Measurements from ENCODE around the gene USP54.

USP54 gene

DNA sequence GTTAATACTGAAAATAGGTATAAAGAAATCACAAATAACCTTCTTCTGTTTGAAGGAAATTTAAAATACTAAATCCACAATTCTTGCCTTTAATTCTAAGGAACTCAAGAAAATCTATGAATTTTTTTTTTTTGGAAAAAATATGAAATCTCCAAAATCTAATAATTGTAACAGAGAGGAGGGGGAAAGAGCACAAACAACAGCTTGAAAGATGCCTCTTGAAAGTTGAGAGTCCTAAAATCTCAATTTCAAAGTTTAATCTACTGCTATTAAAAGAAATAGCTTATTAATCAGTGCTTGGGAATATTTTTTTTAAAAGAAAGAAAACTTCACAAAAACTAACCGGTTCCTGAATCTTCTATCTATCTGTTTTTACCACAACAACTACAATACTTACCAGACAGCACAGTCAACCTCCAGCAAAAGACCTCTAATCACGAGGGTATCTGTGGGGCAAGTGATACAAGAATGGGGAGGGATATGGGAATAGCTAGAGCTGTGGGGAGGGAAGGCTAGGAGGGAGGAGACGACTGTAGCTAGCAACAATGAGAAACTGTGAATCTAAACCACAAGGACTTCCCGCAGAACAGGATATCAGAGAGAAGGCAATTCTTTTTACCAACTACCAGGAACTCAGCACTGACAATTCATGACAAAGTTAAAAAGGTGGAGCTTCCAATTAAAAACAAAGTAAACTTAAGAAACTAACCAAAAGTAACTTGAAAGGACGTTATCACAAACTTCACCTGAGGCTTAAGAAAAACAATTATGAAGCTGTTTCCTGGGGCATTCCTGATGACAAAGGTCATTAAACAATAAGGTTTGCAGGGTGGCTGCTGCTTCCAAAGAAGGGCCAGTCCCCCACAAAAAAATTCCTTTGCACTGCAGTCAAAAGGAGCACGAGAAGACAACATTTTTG lies at the start of gene USP54:
TSS of gene USP54 (minus strand) at position 462 of the 919 bp plus-strand sequence. CDS start 15,684 bp downstream, outside the sequence.
- peak within 1 kb of the TSS; percentile 72 to 79 for H3K9ac ChIP-seq (ENCODE audit: low read depth in 1 of 2, low read length in 2 of 2)
- H3K36me3 ChIP-seq (ENCODE audit: control insufficient read depth in 2 of 2, insufficient read depth in 2 of 2, low read length in 2 of 2), result no peaks in the 10 kb centered on the region
- H3K27me3 ChIP-seq (ENCODE audit: control insufficient read depth in 2 of 2, insufficient read depth in 2 of 2, low read length in 2 of 2), result no peaks in the 10 kb centered on the region
- H3K9me3 ChIP-seq (ENCODE audit: control insufficient read depth in 2 of 2, low read length in 2 of 2), result no peaks in the 10 kb centered on the region
- peaks cover 19 to 41% of the 10 kb centered on the region in 2 donors for H3K4me1 ChIP-seq (ENCODE audit: control insufficient read depth in 2 of 2, insufficient read depth in 2 of 2, low read length in 2 of 2)
- peak within 1 kb of the TSS; percentile 55 to 60 for H3K4me3 ChIP-seq (ENCODE audit: low read length in 2 of 2)
- H3K27ac ChIP-seq (ENCODE audit: low read depth in 2 of 2, low read length in 2 of 2), result peak within 1 kb of the TSS; percentile 87 to 94

GRCh38 chr10:73639286-73639685 lies 48.1 kb upstream of the USP54 start:
- no peaks in the 10 kb centered on the region for H3K27me3 ChIP-seq (ENCODE audit: control insufficient read depth in 2 of 2, insufficient read depth in 2 of 2, low read length in 2 of 2)
- H3K36me3 ChIP-seq (ENCODE audit: control insufficient read depth in 2 of 2, insufficient read depth in 2 of 2, low read length in 2 of 2), result no peaks in the 10 kb centered on the region
- peaks cover 0 to 4% of the 10 kb centered on the region in 2 donors for H3K4me1 ChIP-seq (ENCODE audit: control insufficient read depth in 2 of 2, insufficient read depth in 2 of 2, low read length in 2 of 2)
- no peak overlapping the region for H3K27ac ChIP-seq (ENCODE audit: low read depth in 2 of 2, low read length in 2 of 2)
- no peak overlapping the region for H3K9ac ChIP-seq (ENCODE audit: low read depth in 1 of 2, low read length in 2 of 2)
- no peak overlapping the region for H3K4me3 ChIP-seq (ENCODE audit: low read length in 2 of 2)
- no peaks in the 10 kb centered on the region for H3K9me3 ChIP-seq (ENCODE audit: control insufficient read depth in 2 of 2, low read length in 2 of 2)

DNA sequence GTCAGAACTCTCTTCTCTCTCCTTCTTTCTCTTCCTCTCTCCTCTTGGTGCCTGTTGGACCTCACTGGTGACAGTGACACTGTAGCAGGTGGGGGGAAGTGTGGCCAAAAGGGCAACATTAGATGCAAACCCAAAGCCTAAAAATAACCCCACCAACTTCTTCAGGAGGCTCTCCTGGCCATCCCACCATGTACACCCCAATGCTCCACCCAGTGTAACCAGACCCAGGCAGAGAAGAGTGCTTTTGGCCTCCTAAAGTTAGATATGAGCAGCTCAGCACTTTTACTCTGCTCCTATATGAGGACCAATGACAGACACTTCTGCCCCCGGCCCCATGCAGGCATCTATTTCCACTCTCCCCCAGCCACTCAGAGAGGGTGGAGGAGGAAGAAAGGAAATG lies 44.6 kb upstream of the USP54 start:
- Histone ChIP-seq H3K36me3 (ENCODE audit: control insufficient read depth in 2 of 2, insufficient read depth in 2 of 2, low read length in 2 of 2) (no peaks in the 10 kb centered on the region), H3K9me3 (ENCODE audit: control insufficient read depth in 2 of 2, low read length in 2 of 2) (no peaks in the 10 kb centered on the region), H3K9ac (ENCODE audit: low read depth in 1 of 2, low read length in 2 of 2) (no peak overlapping the region), H3K4me3 (ENCODE audit: low read length in 2 of 2) (no peak overlapping the region), H3K27me3 (ENCODE audit: control insufficient read depth in 2 of 2, insufficient read depth in 2 of 2, low read length in 2 of 2) (no peaks in the 10 kb centered on the region), H3K27ac (ENCODE audit: low read depth in 2 of 2, low read length in 2 of 2) (no peak overlapping the region), H3K4me1 (ENCODE audit: control insufficient read depth in 2 of 2, insufficient read depth in 2 of 2, low read length in 2 of 2) (peaks cover 0 to under 1% of the 10 kb centered on the region in 2 donors)

GRCh38 chr10:73634421-73634820 lies 43.3 kb upstream of the USP54 start:
- H3K4me1 ChIP-seq (ENCODE audit: control insufficient read depth in 2 of 2, insufficient read depth in 2 of 2, low read length in 2 of 2), result no peaks in the 10 kb centered on the region
- H3K27ac ChIP-seq (ENCODE audit: low read depth in 2 of 2, low read length in 2 of 2), result no peak overlapping the region
- no peak overlapping the region for H3K4me3 ChIP-seq (ENCODE audit: low read length in 2 of 2)
- no peak overlapping the region for H3K9ac ChIP-seq (ENCODE audit: low read depth in 1 of 2, low read length in 2 of 2)
- H3K27me3 ChIP-seq (ENCODE audit: control insufficient read depth in 2 of 2, insufficient read depth in 2 of 2, low read length in 2 of 2), result no peaks in the 10 kb centered on the region
- H3K36me3 ChIP-seq (ENCODE audit: control insufficient read depth in 2 of 2, insufficient read depth in 2 of 2, low read length in 2 of 2), result no peaks in the 10 kb centered on the region
- H3K9me3 ChIP-seq (ENCODE audit: control insufficient read depth in 2 of 2, low read length in 2 of 2), result no peaks in the 10 kb centered on the region

DNA sequence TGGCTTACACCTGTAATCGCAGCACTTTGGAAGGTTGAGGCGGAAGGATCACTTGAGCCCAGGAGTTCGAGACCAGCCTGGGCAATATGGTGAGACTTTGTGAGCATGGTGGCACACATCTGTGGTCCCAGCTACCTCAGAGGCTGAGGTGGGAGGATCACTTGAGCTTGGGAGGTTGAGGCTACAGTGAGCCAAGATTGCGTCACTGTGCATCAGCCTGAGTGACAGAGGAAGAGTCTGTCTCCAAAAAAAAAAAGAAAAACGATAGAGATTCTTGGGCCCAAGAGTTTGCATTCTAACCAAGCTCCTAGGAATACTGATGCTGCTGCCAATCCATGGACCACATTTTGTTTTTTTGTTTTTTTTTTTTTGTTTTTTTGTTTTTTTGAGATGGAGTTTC lies 38.0 kb upstream of the USP54 start:
- Histone ChIP-seq H3K9ac (ENCODE audit: low read depth in 1 of 2, low read length in 2 of 2) (no peak overlapping the region), H3K4me1 (ENCODE audit: control insufficient read depth in 2 of 2, insufficient read depth in 2 of 2, low read length in 2 of 2) (peaks cover 6 to 19% of the 10 kb centered on the region in 2 donors), H3K36me3 (ENCODE audit: control insufficient read depth in 2 of 2, insufficient read depth in 2 of 2, low read length in 2 of 2) (no peaks in the 10 kb centered on the region), H3K9me3 (ENCODE audit: control insufficient read depth in 2 of 2, low read length in 2 of 2) (no peaks in the 10 kb centered on the region), H3K27ac (ENCODE audit: low read depth in 2 of 2, low read length in 2 of 2) (peak overlapping the region in 1 of 2 donors; percentile 21), H3K27me3 (ENCODE audit: control insufficient read depth in 2 of 2, insufficient read depth in 2 of 2, low read length in 2 of 2) (no peaks in the 10 kb centered on the region), H3K4me3 (ENCODE audit: low read length in 2 of 2) (no peak overlapping the region)

- Histone ChIP-seq H3K9ac (ENCODE audit: low read depth in 1 of 2, low read length in 2 of 2) (peak overlapping the region in 1 of 2 donors; percentile 24), H3K27ac (ENCODE audit: low read depth in 2 of 2, low read length in 2 of 2) (peak overlapping the region; percentile 21 to 42), H3K9me3 (ENCODE audit: control insufficient read depth in 2 of 2, low read length in 2 of 2) (no peaks in the 10 kb centered on the region)
Observed at GRCh38 chr10:73628405-73628804, 37.3 kb upstream of the USP54 start.

DNA sequence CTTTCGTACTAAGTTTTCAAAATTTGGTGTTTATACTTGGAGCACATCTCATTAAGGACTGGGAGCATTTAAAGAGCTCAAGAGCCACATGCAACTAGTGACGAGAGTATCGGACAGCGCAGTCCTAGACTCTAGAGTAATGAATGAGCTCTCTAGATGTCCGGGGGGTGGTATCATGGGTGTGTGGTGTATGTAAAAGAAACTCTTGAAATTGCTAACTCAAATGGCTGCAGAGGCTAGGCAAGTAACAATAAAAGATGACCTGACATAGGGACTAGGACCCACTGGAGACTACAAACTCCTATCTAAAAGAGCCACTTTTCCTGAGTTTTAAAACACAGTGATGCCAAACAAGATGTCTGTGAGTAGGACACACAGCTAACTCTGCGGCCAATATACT lies 36.2 kb upstream of the USP54 start:
- H3K36me3 ChIP-seq (ENCODE audit: control insufficient read depth in 2 of 2, insufficient read depth in 2 of 2, low read length in 2 of 2), result no peaks in the 10 kb centered on the region
- H3K9ac ChIP-seq (ENCODE audit: low read depth in 1 of 2, low read length in 2 of 2), result no peak overlapping the region
- no peaks in the 10 kb centered on the region for H3K9me3 ChIP-seq (ENCODE audit: control insufficient read depth in 2 of 2, low read length in 2 of 2)
- peaks cover 6 to 19% of the 10 kb centered on the region in 2 donors for H3K4me1 ChIP-seq (ENCODE audit: control insufficient read depth in 2 of 2, insufficient read depth in 2 of 2, low read length in 2 of 2)
- H3K27ac ChIP-seq (ENCODE audit: low read depth in 2 of 2, low read length in 2 of 2), result no peak overlapping the region
- no peak overlapping the region for H3K4me3 ChIP-seq (ENCODE audit: low read length in 2 of 2)
- H3K27me3 ChIP-seq (ENCODE audit: control insufficient read depth in 2 of 2, insufficient read depth in 2 of 2, low read length in 2 of 2), result no peaks in the 10 kb centered on the region

More at GRCh38 chr10:73628405-73628804, 37.3 kb upstream of the USP54 start:
- no peaks in the 10 kb centered on the region for H3K27me3 ChIP-seq (ENCODE audit: control insufficient read depth in 2 of 2, insufficient read depth in 2 of 2, low read length in 2 of 2)
- H3K4me3 ChIP-seq (ENCODE audit: low read length in 2 of 2), result no peak overlapping the region
- H3K36me3 ChIP-seq (ENCODE audit: control insufficient read depth in 2 of 2, insufficient read depth in 2 of 2, low read length in 2 of 2), result no peaks in the 10 kb centered on the region
- H3K4me1 ChIP-seq (ENCODE audit: control insufficient read depth in 2 of 2, insufficient read depth in 2 of 2, low read length in 2 of 2), result peaks cover 6 to 19% of the 10 kb centered on the region in 2 donors

DNA sequence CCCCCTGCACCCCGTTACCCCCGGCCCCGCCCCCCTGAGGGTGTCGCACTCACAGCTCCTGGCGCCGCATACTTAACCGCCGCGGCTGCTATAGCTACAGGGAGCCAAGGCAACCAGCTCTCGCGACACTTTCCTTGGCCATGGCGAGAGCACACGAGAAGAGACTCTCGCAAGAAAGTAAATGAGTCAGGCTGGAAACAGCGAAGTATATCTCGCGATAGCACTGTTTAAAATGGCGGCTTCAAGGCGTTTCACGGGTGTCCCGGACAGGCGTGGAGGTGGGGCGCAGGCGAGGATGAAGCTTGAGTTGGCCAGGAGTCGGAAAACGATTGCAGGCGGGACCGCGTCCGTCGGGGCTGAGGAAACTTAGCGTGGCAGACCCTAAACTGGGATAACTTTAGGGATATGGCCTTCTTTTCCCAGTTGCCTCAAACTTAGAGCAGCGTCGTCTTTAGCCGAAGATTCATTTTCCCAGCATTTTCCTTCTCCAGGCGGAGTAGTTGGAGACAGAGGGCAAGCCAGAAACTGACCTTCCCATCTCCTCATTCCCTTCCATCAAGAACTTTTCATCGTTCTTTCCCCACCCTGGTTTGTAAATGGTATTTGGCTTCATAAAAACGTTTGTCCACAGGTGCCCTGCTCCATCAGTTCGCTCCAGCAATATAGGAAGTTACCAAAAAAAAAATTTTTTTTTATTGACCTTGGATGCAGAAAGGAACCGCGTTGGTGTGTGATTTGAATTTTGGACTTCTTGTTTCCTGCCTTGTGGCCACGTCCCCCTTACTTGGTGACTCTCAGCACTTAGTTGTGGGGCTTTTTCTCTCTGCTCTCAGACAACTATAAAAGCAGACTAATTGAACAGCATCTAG lies 35.0 kb upstream of the USP54 start:
- Histone ChIP-seq H3K27me3 (ENCODE audit: control insufficient read depth in 2 of 2, insufficient read depth in 2 of 2, low read length in 2 of 2) (no peaks in the 10 kb centered on the region), H3K36me3 (ENCODE audit: control insufficient read depth in 2 of 2, insufficient read depth in 2 of 2, low read length in 2 of 2) (no peaks in the 10 kb centered on the region), H3K9ac (ENCODE audit: low read depth in 1 of 2, low read length in 2 of 2) (peak overlapping the region; percentile 84 to 93), H3K4me3 (ENCODE audit: low read length in 2 of 2) (peak overlapping the region; percentile 83 to 98), H3K4me1 (ENCODE audit: control insufficient read depth in 2 of 2, insufficient read depth in 2 of 2, low read length in 2 of 2) (peaks cover 10 to 22% of the 10 kb centered on the region in 2 donors), H3K27ac (ENCODE audit: low read depth in 2 of 2, low read length in 2 of 2) (peak overlapping the region; percentile 80 to 88), H3K9me3 (ENCODE audit: control insufficient read depth in 2 of 2, low read length in 2 of 2) (no peaks in the 10 kb centered on the region)

- Histone ChIP-seq H3K27ac (ENCODE audit: low read depth in 2 of 2, low read length in 2 of 2) (peak overlapping the region; percentile 77 to 88), H3K4me1 (ENCODE audit: control insufficient read depth in 2 of 2, insufficient read depth in 2 of 2, low read length in 2 of 2) (peaks cover 10 to 22% of the 10 kb centered on the region in 2 donors), H3K27me3 (ENCODE audit: control insufficient read depth in 2 of 2, insufficient read depth in 2 of 2, low read length in 2 of 2) (no peaks in the 10 kb centered on the region), H3K9ac (ENCODE audit: low read depth in 1 of 2, low read length in 2 of 2) (peak overlapping the region; percentile 72 to 92), H3K36me3 (ENCODE audit: control insufficient read depth in 2 of 2, insufficient read depth in 2 of 2, low read length in 2 of 2) (no peaks in the 10 kb centered on the region), H3K4me3 (ENCODE audit: low read length in 2 of 2) (peak overlapping the region; percentile 83 to 98), H3K9me3 (ENCODE audit: control insufficient read depth in 2 of 2, low read length in 2 of 2) (no peaks in the 10 kb centered on the region)
Observed at GRCh38 chr10:73625004-73625883, 34.1 kb upstream of the USP54 start.
